Sigmoid colon (tissue), 7 donors: Measurements from ENCODE around the gene WDTC1. TPM values are rescaled to one million over a fixed set of nuclear protein-coding genes. Genes with fewer than 3 reads are reported as not detected.

Source experiments
- DNase-seq: peaks from one replicate; pipeline ENCODE4 v3.0.0-alpha.2; 2019
- H3K27ac ChIP-seq, 4 donors: fragments of 200-600 bp; sonication (generic); one replicate each; pipeline ENCODE4 v1.5.1; 2016 to 2019; ENCODE audit warnings: mild to moderate bottlenecking in 1 of 4
- H3K27me3 ChIP-seq, 3 donors: fragments of 200-600 bp; sonication (generic); one replicate each; pipeline ENCODE4 v1.5.1; 2019; ENCODE audit warnings: mild to moderate bottlenecking in 1 of 3
- H3K36me3 ChIP-seq, 4 donors: fragments of 200-600 bp; sonication (generic); one replicate each; pipeline ENCODE4 v1.5.1; 2016 to 2019
- H3K4me1 ChIP-seq, 4 donors: fragments of 200-600 bp; sonication (generic); one replicate each; pipeline ENCODE4 v1.5.1; 2017 to 2019
- H3K4me3 ChIP-seq, 4 donors: fragments of 200-600 bp; sonication (generic); one replicate each; pipeline ENCODE4 v1.5.1; 2017 to 2019; ENCODE audit warnings: mild to moderate bottlenecking in 2 of 4, moderate library complexity in 1 of 4
- H3K9me3 ChIP-seq, 4 donors: fragments of 200-600 bp in 3 of 4; sonication (generic) in 3 of 4; one replicate each; pipeline versions ENCODE4 v1.5.1 to v1.6.1; 2013 to 2019
- EP300 ChIP-seq, 4 donors: sonication (generic); formaldehyde crosslinking; IDR thresholded peaks; one replicate each; pipeline ENCODE4 v1.6.1; 2017; ENCODE audit warnings: antibody characterized with exemption in 4 of 4
- POLR2A ChIP-seq, 2 donors: fragments of 450-650 bp; IDR thresholded peaks; one replicate each; pipeline ENCODE4 v1.6.1; 2016; ENCODE audit warnings: antibody characterized with exemption in 2 of 2, mild to moderate bottlenecking in 2 of 2, moderate library complexity in 2 of 2
- POLR2AphosphoS5 ChIP-seq, 4 donors: sonication (generic); formaldehyde crosslinking; IDR thresholded peaks; one replicate each; pipeline ENCODE4 v1.6.1; 2017; ENCODE audit warnings: antibody characterized with exemption in 4 of 4
- WGBS, 2 donors: extraction: QIAGEN DNeasy Blood & Tissue Kit; methylation state at CpG; one replicate each; pipeline ENCODE4 v1.1.7; 2013; 5-methylcytosine and 5-hydroxymethylcytosine counted together
- intact Hi-C: fragments of 100-400 bp; cut with DNase I; formaldehyde crosslinking; loops from one replicate; pipeline ENCODE4 v1.15.1; 2023
- polyA plus RNA-seq, 3 donors: library from polyadenylated mRNA; stranded (reverse); fragments of 200-250 nt; gene quantifications; one replicate each; pipeline ENCODE4 v1.2.3, GENCODE V29; 2013
- total RNA-seq, 4 donors: library from RNA; depleted of rRNA; stranded (reverse); fragments of >200 nt; gene quantifications; one replicate each; pipeline ENCODE4 v1.1.0, GENCODE V29; 2016
- TF ChIP-seq, protein P1 (sequence below), 4 experiments: fragments of 450-650 bp in 3 of 4; fragments of 200-600 bp in 1 of 4; IDR thresholded peaks; one replicate each; pipeline ENCODE4 v1.5.1; 2016 to 2019; ENCODE audit warnings: antibody characterized with exemption in 4 of 4, mild to moderate bottlenecking in 3 of 4, moderate library complexity in 2 of 4
- donor health status: healthy with polysubstance abuse.
- donor health status: Bipolar disorder and iron deficiency.
- donor health status: healthy.

WDTC1 gene
- total and polyA plus RNA-seq, 7 donors, result 15.0 to 32.4 (median 27.5) TPM

DNA sequence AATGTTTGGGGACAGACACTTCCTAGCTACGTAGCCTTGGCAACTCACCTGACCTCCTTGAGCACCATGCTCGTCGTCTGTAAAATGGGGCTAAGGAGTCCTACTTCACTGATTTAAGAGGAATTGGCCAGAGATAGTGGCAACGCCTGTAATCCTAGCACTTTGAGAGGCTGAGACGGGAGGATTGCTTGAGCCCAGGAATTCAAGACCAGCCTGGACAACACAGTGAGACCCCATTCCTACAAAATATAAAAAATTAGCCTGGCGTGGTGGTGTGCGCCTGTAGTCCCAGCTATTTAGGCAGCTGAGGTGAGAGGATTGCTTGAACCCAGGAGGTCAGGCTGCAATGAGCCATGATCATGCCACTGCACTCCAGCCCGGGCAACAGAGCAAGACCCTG lies 111.9 kb downstream of the WDTC1 start:
- H3K27ac ChIP-seq, result no peak overlapping the region
- H3K36me3 ChIP-seq, result no peaks in the 10 kb centered on the region
- 94 to 95% methylated on average over 8 of the region's 8 CpGs for WGBS, 2 donors
- no peaks in the 10 kb centered on the region for H3K9me3 ChIP-seq
- no peak overlapping the region for H3K4me3 ChIP-seq
- H3K4me1 ChIP-seq, result peaks cover 0 to 25% (median 24%) of the 10 kb centered on the region in 4 donors
- intact Hi-C loops, result no loop called here
- no peak for TF ChIP-seq POLR2A (IDR thresholded peaks at IDR 0.05)
- TF ChIP-seq, protein P1, sequence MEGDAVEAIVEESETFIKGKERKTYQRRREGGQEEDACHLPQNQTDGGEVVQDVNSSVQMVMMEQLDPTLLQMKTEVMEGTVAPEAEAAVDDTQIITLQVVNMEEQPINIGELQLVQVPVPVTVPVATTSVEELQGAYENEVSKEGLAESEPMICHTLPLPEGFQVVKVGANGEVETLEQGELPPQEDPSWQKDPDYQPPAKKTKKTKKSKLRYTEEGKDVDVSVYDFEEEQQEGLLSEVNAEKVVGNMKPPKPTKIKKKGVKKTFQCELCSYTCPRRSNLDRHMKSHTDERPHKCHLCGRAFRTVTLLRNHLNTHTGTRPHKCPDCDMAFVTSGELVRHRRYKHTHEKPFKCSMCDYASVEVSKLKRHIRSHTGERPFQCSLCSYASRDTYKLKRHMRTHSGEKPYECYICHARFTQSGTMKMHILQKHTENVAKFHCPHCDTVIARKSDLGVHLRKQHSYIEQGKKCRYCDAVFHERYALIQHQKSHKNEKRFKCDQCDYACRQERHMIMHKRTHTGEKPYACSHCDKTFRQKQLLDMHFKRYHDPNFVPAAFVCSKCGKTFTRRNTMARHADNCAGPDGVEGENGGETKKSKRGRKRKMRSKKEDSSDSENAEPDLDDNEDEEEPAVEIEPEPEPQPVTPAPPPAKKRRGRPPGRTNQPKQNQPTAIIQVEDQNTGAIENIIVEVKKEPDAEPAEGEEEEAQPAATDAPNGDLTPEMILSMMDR (IDR thresholded peaks at IDR 0.05), result no peak
- TF ChIP-seq EP300 (IDR thresholded peaks at IDR 0.05), result no peak
- no peak for TF ChIP-seq POLR2AphosphoS5 (IDR thresholded peaks at IDR 0.05)
- peaks cover 16 to 45% (median 32%) of the 10 kb centered on the region in 3 donors for H3K27me3 ChIP-seq
- no peak for DNase-seq

DNA sequence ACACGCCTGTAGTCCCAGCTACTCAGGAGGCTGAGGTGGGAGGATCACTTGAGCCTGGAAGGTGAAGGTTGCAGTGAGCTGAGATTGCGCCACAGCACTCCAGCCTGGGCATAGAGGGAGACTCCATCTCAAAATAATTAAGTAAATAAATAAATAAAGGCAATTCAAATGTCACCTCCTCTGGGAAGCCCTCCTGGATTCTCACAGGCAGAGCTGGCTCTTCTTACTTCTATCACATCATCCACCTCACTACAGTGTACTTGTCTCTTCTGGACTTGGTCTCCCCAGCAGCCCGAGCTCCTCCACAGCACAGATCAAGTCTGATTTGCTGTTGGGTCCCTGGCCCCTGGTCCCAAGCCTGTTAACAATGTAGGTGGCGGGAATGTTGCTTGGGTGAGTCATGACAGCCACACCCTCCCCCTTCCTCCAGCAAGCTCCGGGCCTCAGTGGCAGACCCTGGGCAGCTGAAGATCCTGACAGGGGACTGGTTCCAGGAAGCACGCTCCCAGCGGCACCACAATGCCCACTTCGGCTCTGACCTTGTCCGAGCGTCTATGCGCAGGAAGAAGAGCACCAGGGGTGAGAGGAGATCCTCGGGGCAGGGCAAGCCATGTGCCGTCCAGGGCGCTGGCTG lies 112.7 kb downstream of the WDTC1 start:
- intact Hi-C loops, result no loop called here
- WGBS, 2 donors, result 83 to 89% methylated on average over 14 of the region's 14 CpGs
- TF ChIP-seq, protein P1 (IDR thresholded peaks at IDR 0.05), result no peak
- H3K27ac ChIP-seq, result no peak overlapping the region
- peaks cover 16 to 46% (median 32%) of the 10 kb centered on the region in 3 donors for H3K27me3 ChIP-seq
- H3K4me3 ChIP-seq, result no peak overlapping the region
- H3K4me1 ChIP-seq, result peaks cover 0 to 26% (median 25%) of the 10 kb centered on the region in 4 donors
- no peaks in the 10 kb centered on the region for H3K9me3 ChIP-seq
- DNase-seq, result no peak
- H3K36me3 ChIP-seq, result no peaks in the 10 kb centered on the region

DNA sequence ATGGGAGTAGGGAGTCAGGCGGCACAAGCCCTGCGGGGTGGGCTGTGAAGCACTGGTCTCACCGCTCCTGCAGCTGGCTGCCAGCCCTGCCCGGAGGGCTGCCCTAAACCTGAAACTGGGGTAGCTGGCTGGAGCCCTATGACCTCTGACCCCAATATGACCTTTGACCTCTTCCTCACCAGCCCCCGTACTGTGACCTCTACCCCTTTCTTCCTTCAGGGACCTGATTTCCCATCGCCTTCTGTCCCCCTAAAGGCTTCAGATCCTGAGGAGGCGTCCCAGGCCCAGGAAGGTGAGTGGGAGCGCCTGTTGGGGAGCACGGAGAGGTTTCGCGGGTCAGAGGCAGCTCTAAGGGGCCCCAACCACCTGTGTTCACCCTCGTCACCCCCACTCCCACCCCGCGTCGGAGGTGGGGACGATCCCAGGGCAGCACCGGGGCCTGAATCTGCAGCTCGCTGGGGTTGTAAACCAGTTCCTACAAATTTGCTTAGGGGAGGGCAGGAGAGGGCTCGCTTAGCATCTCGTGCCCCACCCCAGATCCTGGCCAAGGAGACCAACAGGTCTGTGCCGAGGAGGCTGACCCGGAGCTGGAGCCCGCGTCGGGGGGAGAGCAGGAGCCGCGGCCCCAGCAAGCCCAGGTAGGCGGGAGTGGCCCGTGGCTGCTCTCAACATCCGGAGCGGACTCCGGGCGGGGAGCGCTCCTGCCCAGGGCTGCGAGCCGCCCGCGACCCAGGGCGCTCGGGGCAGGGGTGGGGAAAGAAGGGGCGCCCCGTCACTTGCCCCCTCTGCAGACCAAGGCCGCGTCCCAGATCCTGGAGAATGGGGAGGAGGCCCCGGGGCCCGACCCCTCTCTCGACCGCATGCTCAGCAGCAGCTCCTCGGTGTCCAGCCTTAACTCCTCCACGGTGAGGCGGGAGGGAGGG lies 114.7 kb downstream of the WDTC1 start:
- no peaks in the 10 kb centered on the region for H3K9me3 ChIP-seq
- H3K27me3 ChIP-seq, result peaks cover 16 to 46% (median 32%) of the 10 kb centered on the region in 3 donors
- WGBS, 2 donors, result 15 to 36% methylated on average over 51 of the region's 51 CpGs
- H3K27ac ChIP-seq, result no peak overlapping the region
- DNase-seq, result no peak
- H3K36me3 ChIP-seq, result peaks cover 0 to 10% (median 3%) of the 10 kb centered on the region in 4 donors
- intact Hi-C loops, result no loop called here
- H3K4me3 ChIP-seq, result peak overlapping the region; percentile 29 to 50 (median 44)
- TF ChIP-seq POLR2A (IDR thresholded peaks at IDR 0.05) (no peak), POLR2AphosphoS5 (IDR thresholded peaks at IDR 0.05) (peak in 1 of 4 donors; percentile 15), EP300 (IDR thresholded peaks at IDR 0.05) (no peak)
- TF ChIP-seq, protein P1 (IDR thresholded peaks at IDR 0.05), result no peak
- peaks cover 0 to 26% (median 25%) of the 10 kb centered on the region in 4 donors for H3K4me1 ChIP-seq

DNA sequence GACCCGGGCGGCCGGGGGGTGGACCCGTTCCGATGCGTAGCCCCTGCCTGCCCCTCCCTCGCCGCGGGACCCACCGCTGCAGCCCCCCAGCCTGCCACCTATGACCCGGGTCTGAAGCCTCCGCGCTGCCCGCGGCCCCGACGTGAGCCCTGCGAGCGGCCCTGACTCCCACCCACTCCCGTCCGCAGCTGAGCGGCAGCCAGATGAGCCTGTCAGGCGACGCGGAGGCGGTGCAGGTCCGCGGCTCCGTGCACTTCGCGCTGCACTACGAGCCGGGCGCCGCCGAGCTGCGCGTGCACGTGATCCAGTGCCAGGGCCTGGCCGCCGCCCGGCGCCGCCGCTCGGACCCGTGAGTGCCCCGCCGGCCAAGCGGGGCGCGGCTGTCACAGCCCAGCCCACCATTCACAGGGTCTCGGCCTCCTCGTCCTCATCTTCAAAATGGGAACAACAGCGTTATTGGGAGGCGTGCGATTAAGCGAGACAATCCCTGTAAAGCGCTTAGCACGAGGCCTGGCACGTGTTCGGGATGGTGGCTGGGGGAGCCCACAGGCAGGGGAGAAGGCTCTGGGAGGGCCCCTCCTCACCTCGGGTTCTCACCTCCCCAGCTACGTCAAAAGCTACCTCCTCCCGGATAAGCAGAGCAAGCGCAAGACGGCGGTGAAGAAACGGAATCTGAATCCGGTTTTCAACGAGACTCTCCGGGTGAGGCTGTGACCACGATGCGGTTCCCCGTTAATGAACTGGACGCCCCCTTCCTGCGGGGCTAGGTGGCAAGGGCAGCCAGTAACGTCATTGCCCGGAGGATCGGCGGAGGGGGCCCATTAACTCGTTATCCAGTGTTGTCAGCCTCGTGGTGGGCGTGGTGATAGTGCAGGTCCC lies 115.6 kb downstream of the WDTC1 start:
- Histone ChIP-seq H3K4me1 (peaks cover 0 to 26% (median 25%) of the 10 kb centered on the region in 4 donors), H3K27me3 (peaks cover 16 to 46% (median 32%) of the 10 kb centered on the region in 3 donors), H3K27ac (peak overlapping the region in 1 of 4 donors; percentile 39), H3K4me3 (peak overlapping the region; percentile 29 to 50 (median 44)), H3K36me3 (peaks cover 0 to 17% (median 7%) of the 10 kb centered on the region in 4 donors), H3K9me3 (no peaks in the 10 kb centered on the region)
- 25 to 58% methylated on average over 84 of the region's 84 CpGs for WGBS, 2 donors
- no peak for DNase-seq
- TF ChIP-seq POLR2AphosphoS5 (IDR thresholded peaks at IDR 0.05) (peak in 2 of 4 donors; percentile 17 to 52), EP300 (IDR thresholded peaks at IDR 0.05) (no peak)
- intact Hi-C loops, result no loop called here
